NK-92 (cell line): Measurements from ENCODE around the gene AGBL1.

Source experiments
- DNase-seq: peaks from one replicate; lab custom pipeline; 2025; ENCODE audit not compliant: unreplicated experiment; lab: John Stamatoyannopoulos, UW

Gene AGBL1

GRCh38 chr15:86772369-86773059 is 692.8 kb downstream of the AGBL1 start:
- DNase-seq = no peak

GRCh38 chr15:86773736-86774135 is 694.1 kb downstream of the AGBL1 start:
- DNase-seq = no peak

GRCh38 chr15:86776145-86776544 is 696.5 kb downstream of the AGBL1 start:
- no peak for DNase-seq

GRCh38 chr15:86796521-86796920 is 716.9 kb downstream of the AGBL1 start:
- no peak for DNase-seq

GRCh38 chr15:86797135-86797534 is 717.5 kb downstream of the AGBL1 start:
- DNase-seq = no peak

- DNase-seq = no peak
Observed at GRCh38 chr15:86799226-86799625, 719.6 kb downstream of the AGBL1 start.

- no peak for DNase-seq
Observed at GRCh38 chr15:86802244-86802643, 722.6 kb downstream of the AGBL1 start.

GRCh38 chr15:86804406-86804805 is 724.7 kb downstream of the AGBL1 start:
- no peak for DNase-seq

GRCh38 chr15:86810329-86810728 is 730.7 kb downstream of the AGBL1 start:
- no peak for DNase-seq

GRCh38 chr15:86813892-86814291 is 734.2 kb downstream of the AGBL1 start:
- DNase-seq = no peak

- no peak for DNase-seq
Observed at GRCh38 chr15:86829245-86829644, 749.6 kb downstream of the AGBL1 start.

GRCh38 chr15:86830304-86830703 is 750.6 kb downstream of the AGBL1 start:
- DNase-seq = no peak

GRCh38 chr15:86833595-86833994 is 753.9 kb downstream of the AGBL1 start:
- DNase-seq = no peak

GRCh38 chr15:86834115-86834863 is 754.6 kb downstream of the AGBL1 start:
- no peak for DNase-seq

GRCh38 chr15:86837294-86838061 is 757.8 kb downstream of the AGBL1 start:
- no peak for DNase-seq

GRCh38 chr15:86839502-86839901 is 759.8 kb downstream of the AGBL1 start:
- DNase-seq = no peak

GRCh38 chr15:86840996-86841395 is 761.3 kb downstream of the AGBL1 start:
- no peak for DNase-seq

- no peak for DNase-seq
Observed at GRCh38 chr15:86842199-86842598, 762.5 kb downstream of the AGBL1 start.

GRCh38 chr15:86846036-86846435 is 766.4 kb downstream of the AGBL1 start:
- DNase-seq = no peak

GRCh38 chr15:86849136-86849535 is 769.5 kb downstream of the AGBL1 start:
- no peak for DNase-seq

- DNase-seq = no peak
Observed at GRCh38 chr15:86849558-86850285, 770.1 kb downstream of the AGBL1 start.
